Hippocampal formation (tissue), 2 donors: ENCODE data around the gene C1orf35.

Source experiments
- DNase-seq, 2 donors: peaks; one replicate each; lab custom pipeline; 2025; lab: John Stamatoyannopoulos, UW

The C1orf35 gene

DNA sequence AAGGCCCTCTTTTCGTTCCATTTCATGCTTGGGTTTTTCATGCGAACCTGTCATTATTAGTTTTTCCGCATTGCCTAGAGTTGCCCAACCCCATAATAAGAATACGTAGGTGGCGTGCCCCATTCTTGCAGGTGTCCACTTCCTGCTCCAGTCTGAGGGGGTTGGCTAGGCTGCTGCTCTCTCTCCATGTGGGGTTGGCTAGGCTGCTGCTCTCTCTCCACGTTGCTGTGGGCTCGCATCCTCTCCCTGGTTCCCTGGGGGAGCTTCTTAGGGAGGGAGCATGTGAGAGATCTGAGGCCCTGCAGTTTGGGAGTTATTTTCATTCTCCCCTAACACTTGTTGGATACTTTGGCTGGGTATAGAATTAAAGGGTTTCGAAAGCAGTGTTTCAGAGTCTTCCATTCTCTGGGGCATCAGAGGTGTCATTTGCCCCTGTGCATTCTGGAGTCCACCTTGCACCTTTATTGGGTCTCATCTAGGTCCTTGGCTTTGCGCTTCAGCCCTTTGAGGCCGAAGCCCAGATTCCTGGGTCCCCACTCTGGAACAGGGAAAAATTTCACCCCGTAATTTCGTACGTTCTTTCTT, 8.6 kb downstream of the C1orf35 start:
- DNase-seq, result no peak

DNA sequence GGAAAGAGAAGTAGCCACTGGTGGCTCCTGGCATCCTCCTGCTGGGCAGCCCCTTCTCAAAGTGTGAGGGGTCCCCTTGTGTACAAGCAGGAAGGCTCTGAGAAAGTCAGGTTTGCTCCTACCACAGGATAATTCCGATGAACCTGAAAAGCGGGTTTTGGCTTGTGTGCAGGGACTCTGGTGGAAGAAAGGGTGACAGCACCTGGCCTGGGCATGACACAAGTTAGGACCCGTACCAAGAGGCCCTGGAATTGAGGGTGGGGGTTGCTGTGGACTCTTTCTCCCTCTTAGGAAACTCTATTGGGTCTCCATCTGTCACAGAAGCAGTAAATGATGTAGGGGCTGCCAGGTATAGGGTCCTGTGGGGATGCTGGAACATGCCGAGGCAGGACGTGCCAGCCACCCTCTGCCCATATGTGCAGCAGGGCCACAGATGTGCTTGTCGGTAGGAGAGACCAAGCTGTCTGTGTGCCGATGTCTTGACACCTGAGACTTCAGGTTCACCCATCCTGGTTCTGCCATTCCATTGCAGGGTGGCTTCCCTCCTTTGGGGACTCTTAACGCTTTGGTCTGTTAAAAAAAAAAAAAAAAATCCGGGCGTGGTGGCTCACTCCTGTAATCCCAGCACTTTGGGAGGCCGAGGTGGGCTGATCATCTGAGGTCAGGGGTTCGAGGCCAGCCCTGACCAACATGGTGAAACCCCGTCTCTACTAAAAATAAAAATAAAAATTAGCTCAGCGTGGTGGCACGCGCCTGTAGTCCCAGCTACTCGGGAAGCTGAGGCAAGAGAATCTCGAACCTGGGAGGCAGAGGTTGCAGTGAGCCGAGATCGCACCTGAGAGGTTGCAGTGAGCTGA, 9.8 kb downstream of the C1orf35 start:
- no peak for DNase-seq

DNA sequence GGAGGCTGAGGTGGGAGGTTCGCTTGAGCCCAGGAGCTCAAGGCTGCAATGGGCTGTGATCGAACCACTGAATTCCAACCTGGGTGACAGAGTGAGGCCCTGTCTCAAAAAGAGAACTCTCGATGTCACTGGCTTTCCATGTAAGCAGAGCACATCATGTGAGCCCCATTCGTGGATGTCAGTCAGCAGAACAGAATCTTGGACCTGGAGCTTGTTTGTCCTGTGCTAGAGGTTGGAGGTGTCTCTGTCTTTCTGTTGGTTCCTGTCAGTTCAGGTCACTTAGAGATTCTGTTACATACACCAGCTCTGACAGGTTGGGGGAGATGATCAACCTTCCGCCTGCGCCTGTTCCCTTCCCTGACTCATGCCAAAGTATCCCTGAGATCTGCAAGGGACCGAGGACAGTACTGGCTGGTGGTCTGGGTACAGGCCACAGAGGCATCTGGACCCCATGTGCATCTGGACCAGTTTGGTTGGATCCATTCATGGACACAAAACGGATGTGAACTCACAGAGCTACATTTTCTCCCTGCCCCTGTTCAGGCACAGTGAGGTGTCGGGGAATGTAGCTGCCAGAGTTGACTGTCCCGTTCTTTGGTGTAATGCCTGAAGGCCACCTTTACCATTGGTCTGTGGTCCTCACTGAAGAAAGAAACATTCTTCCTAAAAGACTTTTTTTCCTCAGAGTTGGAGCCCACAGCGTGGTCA, 10.6 kb downstream of the C1orf35 start:
- no peak for DNase-seq

DNA sequence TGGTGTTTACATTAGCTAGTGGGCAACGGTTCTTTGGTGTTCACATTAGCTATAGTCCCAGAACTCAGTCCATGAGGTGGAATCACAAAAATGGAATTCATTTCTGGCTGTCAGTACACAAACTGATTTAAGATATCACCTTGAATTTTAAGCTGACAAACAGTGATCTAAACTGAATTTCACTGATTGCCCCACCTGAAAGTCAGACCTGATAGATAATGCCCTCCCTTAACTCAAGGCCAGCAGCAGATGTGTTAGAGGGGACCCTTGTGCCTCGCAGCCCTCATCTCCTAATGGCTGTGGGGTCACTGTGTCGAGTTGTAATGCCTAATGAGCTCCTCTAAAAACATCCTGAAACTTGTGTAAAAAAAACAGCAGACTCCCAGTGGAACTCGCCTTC, 12.0 kb downstream of the C1orf35 start:
- DNase-seq, result no peak

DNA sequence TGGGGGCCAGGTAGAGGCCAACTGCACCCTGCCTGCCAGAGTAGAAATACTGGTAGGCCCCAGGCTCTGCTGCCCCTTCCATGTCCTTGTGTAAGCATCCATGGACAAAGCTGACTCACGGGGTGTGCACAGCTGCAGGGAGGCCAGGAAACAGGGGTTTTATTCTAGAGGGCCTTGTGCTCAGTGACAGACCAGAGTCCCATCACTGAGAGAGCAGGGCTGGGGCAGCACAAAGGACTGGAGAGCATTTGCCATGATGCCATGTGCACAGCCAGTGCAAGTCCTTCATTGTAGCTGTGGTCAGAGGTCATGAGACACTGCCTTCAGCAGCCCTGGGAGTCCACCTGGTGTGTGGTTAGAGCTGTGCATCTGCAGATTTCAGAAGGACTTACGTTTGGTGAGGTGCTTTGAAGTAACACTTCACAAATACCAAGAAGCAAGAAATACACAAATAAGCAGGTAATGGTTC, 12.5 kb downstream of the C1orf35 start:
- no peak for DNase-seq

DNA sequence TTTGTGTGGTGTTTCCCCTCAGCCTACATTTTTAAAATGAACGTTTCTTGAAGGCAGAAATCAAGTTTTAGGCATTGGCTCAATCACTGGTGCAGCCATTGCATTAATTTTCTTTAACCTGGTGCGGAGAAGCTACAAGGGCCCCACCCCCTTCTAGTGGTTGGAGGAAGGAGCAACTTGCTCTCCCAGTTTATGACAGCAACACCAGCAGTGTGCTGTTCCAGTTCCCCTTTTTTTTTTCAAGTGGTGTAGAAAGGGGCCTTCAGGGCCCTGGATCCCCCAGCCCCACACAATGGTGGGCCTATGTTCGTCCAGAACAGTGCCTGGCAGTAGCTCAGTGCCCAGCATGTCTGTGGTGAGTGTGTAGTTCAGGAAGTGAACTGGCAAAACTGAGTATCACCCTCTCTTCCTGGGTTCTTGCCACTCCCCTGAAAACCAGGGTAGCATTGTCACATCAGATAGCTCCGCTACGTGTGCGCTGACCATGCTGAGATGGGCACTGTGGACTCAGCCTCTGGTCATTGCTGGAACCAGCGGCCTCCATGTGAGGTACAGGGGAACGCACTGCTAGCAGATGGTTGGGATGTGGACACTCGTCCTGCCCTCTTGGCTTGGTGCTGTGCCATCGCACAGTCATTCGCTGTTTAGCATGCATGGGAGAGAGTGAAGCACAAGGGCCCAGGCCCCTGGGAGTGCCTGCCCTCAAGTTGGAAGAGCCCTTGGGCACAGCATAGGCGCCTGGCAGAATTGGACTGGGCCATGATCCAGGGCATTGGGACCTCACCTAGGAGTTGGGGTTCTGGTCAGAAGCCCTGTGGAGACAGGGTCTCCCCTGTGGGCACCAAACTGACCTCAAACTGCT, 13.4 kb downstream of the C1orf35 start:
- DNase-seq, result no peak

DNA sequence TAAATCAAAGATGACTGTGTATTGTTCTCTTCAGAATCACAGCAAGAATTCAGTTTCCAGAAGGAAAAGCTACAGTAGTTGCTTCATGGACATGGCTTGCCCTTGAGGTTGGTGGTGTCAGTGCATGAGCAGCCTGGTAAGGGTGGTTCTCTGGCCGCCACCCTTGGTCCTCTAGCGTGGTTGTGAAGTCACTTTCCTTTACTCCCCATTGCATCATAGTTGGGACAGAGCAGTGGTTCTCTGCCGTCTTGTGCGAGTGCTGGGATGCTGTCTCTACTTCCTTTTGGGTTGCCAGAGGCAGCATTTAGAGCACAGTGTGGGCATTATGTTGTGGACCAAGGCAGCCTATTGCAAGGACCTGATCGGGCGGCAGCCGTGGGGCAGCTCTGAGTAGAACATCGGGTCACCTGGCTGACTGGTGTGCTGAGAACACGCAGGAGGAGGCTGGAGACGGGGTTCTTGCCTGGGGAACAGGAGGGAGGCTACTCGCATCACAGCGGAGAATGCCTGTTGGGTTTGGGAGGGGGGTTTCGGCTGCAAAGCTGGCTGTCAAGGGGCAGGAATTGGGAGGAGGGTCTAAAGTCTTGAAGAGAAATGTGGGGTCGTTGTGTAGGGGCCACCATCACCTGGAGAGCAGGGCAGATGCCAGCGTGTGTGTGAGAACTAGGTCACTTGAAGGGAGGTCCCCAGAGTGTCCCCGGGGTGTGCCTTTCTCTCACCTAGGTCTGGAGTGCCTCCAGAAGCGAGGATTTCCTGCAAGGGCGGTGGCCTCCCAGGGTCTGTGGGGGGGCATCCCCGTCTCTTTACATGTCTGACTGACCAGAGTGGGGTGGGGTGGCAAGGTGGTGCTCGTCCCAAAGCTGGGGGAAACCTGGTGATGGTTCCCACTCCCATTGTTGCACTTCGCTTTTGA, 14.3 kb downstream of the C1orf35 start:
- no peak for DNase-seq

DNA sequence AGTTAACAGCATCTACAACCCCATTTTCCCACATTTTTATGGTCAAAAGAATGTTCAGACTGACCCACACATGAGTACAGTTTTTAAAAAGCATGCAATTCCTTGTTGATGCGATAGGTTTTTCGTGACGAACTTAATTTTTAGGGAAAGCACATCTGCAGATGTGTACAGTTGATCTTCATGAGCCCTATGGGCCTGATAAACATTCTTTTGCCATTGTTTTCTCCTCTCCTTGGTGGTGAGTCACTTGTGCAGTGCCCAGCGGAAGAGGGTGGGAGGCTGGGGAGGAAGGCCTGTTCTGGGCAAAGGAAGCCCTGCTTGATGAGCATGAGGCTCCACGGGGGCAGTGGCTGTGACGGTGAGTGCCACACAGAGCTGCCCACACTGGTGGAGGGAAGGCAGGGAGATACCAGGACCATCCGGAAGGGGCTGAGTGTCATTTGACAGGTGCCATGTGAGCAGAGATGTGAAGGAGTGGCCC, 15.3 kb downstream of the C1orf35 start:
- no peak for DNase-seq

DNA sequence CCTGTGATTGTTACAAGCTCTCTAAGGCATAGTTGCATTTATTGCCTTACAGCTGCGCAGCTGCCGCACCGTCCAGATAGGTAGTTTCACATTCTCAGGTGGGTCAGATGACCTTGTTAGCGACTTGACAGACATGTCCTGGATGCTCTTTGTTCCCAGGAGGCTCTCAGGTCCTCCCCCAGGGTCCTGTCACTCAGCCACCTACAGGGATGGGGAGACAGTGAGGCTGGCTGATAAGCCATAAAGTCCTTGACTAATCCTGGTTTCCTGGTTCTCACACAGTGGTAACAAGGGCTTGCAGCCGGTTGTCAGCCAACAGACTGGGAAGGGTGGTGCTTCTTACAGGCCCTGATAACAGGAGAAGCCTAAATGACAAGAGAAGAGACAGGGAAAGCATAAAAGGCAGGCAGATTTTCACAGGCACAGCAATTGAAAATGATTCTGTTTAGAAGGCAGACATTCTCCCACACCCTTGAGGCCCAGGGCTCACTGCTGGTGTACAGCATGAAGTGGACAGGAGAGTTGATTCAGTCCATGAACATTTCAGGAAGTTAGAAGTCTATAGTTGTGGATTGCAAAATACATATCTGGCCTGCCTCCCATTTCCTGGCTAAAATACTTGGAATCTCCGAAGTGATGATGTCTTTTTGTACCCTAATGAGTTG, 17.7 kb downstream of the C1orf35 start:
- DNase-seq, result no peak

DNA sequence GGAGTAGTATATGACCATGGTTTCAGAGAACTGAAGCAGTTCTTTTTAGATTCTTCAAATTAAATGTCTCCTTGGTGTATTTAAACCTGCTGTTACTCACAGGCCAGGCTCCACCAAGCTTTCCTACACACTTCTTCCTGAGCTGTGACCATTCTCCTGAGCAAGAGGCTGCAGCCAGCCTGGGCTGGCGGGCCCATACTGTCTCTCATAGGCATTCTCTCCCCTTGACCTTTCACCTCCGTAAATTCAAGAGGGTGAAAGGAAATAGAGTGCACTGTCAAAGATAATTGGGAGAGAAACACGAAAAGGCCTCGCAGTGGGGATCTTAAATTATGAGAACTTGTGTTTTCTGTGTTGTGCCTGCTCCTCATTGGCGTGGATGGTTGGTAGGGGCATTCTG, 18.3 kb downstream of the C1orf35 start:
- no peak for DNase-seq

DNA sequence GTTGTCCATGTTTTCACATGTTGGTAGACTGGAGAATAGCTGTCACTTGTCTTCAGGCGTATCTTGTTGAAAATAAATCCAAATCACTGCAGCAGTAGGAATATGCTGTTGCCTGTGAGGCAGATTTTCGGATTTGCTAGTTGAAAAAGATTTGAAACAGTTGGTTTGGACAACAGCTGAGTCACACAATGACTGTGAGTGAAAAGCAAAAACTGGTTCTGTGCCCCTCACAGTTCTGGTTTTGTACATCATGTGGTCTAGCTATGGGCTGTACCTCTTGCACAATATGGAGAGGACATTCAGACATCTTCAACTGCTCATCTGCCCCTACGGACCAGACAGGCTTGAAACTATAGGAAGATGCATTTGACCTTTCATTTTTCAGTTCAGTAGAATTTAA, 18.8 kb downstream of the C1orf35 start:
- no peak for DNase-seq

DNA sequence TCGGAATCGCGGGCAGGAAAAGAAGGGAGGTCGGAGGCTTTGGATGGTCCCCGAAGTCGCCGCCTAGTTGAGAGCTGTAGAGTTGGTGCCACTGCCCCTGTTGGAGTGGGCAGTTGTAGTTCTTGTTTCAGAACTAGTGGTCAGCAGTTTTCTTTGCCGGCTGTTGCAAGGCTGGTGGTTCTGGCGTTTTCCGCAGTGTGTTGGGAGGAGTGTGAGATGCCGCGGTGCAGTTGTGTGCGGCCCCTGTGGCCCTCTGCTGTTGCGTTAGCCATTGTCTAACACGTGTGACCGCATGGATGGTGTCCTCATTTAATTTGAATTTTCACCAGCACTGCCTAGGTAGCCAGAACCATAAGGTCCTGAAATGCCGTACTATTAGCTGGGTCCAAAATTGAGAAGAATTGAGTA, 19.2 kb downstream of the C1orf35 start:
- no peak for DNase-seq

DNA sequence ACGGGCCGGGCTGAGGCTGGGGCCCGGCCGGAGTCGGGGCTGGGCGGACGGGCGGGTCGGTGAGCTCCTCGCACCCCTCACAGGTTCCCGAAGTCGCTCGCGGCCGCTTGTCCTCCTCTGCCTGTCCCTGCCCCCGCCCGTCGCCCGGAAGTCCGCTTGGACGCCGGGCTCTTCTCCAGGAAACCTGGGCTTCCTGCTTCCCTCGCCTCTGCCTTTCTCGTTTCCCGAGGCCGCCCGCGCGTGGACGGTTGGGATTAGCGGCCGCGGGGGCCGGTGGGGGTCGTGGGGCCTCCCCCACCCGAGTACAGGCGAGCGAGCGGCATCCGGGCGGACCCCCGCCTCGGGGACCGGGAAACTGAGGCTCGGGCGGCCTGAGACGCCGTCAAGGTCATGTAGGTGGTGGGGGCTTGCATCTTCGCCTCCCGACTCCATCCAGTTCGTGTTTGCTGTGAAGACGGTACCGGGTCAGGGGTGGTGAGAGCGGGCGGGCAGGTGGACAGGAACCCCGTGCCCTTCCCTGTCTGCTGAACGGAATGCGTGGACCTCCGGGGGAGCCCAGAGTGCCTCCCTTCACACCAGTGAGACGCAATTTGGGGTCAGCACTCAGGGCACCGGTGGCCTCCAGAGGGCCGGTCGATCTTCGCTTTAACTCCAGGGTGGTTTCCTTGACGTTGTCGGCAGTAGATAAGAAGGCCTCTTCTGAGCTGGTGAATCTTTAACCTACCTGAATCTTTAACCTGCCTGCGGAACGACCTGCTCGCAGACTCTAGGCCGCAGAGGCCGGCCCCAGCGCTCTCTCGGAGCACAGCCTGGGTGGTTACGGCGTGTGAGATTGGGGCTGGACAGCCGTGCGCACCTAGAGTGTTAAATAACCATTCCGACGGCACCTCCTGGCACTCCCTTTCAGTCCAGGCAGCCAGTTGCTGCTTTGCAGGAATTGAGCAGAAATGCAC, 19.9 kb downstream of the C1orf35 start:
- no peak for DNase-seq

DNA sequence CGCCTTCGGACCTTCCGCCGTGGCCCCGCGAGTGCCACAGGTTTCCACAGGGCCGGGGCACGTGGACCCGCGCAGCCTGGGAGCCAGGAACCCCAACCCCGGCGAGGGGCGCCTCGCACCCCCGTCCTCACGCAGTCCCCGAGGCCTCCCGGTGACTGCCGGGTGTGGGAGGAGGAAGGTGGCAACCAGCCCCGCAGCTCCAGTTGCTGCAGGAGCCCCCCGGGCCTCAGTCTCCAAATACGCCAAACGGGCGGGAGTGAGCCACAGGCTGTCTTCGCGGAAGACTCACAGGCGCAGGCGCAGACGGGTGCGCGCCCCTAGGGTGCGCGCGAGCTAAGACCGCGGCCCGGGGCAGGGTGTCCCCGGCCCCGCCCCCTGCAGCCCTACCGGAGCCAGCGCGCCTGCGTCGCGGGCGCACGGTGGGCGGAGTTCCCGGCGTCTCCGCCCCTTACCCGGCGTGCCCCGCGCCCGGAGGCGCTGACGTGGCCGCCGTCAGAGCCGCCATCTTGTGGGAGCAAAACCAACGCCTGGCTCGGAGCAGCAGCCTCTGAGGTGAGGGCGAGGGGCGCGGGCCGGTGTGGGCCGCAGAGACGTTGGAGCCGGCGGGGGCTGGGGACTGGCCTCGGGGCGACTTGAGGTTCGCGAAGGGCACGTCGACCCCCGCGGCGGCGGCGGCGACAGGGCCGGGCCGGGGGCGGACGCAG, 20.8 kb downstream of the C1orf35 start, which contains the start of gene ARF1:
Gene ARF1, plus strand, starts transcription at position 495 of the 704 bp plus-strand sequence. CDS start 14,407 bp downstream, outside the sequence.
- peak; percentile 89 to 92 for DNase-seq

DNA sequence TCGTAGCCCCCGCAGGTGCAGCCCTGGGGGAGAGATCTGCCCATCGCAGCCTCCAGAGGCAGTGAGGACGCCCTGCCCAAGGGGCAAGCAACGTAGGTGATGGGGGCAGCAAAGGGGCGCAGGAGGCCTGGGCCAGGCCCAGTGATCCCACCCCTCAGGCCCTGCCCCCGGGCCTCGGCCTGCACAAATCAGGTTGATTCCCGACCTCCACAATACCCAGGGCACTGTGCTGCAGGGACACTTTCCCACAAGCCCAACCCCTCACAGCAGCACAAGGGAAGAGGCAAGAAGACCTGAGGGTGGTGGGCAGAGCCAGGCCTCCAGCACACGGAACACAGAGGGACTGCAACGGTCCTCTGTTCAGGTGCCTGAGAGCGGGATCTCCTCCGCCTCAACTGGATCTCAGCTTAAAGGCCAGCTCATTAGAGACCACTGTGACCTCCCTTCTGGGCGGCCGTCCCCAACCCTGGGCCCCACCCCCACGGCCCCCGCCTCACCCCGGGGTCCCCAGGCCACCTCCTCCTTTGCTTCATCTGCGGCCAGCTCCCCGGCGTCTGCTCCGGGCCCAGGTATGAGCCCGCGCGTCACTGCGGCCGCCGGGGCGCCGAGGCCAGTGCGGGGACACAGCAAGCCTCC, 21.4 kb downstream of the C1orf35 start:
- DNase-seq, result no peak

DNA sequence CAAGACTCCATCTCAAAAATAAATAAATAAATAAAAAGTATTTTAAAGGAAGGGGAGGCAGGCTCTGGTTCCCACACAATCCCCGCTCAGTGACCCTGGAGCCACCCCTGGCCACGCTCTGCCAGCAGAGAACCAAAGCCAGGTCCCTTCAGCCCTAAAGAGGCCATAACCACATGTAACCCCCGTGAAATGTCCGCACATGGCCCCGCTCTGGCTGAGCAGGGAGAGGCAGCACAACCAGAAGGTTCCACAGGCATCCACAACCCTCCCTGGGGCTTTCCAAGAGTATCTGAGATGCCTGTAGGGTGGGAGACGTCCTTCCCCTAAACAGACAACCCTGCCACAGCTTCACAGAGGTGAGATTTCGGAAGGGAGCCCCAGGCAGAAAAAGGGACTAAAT, 22.0 kb downstream of the C1orf35 start:
- no peak for DNase-seq

DNA sequence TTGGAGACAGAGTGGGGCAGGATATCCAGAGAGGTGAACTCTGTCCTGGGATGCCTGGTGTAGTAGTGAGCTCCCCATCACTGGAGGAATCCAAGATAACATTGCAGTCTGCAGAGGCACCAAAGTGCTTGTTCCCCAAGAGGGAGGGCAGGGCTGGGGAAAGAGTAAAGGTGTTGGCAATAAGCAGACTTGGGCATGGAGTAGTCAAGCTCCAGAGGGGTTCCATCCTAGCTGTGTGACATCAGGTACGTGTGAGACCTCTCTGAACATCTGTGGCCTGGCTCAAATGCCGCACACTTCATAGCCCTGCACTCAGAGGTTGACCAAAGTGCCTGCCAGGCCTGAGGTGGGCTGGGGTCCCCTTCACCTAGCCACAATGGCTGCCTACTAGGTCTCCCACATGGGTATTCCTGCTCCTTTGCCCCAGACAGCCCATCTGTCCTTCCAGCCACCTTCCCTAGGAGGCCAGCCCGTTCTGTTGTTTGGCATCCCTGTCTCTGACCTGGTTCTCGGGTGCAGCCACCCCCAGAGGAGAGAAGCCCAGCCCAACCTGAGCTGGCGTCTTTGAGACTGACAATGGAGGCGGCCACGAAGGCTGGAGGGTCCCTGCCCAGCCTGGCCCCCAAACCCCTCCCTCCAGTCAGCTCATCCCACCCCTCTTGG, 23.4 kb downstream of the C1orf35 start:
- no peak for DNase-seq
